Fibroblast of skin of scalp (primary cell): Measurements from ENCODE around the gene BCLAF1.
A peak's percentile ranks its signal among the peaks of the same experiment; 100 is the strongest.
"Not testable (repeated sequence)": the region's sequence is repeated elsewhere in the genome, so short reads cannot be mapped to it uniquely, and the experiment has no call there.

Source experiments
- DNase-seq: peaks from one replicate; pipeline ENCODE4 v3.0.0-alpha.2; 2013

The BCLAF1 gene

DNA sequence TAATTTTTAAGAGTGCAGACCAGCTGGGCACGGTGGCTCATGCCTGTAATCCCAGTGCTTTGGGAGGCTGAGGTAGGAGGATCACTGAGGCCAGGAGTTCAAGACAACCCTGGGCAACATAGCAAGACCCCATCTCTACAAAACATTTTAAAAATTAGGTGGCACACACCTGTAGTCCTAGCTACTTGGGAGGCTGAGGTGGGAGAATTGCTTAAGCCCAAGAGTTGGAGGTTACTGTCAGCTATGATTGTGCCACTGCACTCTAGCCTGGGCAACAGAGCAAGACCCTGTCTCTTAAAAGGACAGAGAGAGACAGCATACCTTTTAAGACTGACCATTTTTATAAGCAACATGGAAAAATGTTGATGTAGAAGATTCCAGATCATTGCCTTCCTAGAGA is 18.8 kb upstream of the BCLAF1 start:
- not testable (repeated sequence) for DNase-seq

GRCh38 chr6:136307351-136307750 is 17.7 kb upstream of the BCLAF1 start:
- no peak for DNase-seq

DNA sequence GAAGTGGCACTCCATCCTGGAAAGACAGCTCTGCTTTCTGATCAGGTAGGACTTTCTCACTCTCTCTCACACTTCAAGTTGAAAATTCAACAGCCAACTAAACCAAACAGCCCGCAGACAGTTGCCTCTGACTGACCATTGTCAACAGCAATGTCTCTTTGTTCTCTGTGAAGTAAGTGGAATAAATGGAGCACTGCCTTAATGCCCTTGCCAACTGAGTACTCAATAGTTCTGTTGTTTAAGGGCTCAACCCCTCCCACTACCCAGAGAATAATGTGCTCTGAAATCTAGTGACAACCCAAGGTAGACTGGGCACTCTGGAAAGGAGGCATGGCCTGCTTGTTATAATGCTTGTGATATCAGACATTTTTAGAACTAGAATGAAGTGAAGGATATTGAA is 16.8 kb upstream of the BCLAF1 start:
- no peak for DNase-seq

- DNase-seq, result no peak
These were observed 14.8 kb upstream of the BCLAF1 start for GRCh38 chr6:136304410-136304809.

DNA sequence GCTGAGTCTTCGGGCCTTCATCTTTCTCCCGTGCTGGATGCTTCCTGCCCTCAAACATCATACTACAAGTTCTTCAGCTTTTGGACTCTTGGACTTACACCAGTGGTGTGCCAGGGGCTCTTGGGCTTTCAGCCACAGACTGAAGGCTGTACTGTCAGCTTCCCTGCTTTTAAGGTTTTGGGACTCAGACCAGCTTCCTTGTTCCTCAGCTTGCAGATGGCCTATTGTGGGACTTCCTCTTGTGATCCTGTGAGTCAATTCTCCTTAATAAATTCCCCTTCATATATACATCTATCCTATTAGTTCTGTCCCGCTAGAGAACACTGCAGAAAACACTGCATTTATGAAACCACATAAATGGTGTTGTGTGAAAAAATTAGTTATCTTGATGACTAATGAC is 13.9 kb upstream of the BCLAF1 start:
- DNase-seq, result no peak

GRCh38 chr6:136294621-136295020 is 5.0 kb upstream of the BCLAF1 start:
- DNase-seq, result no peak

DNA sequence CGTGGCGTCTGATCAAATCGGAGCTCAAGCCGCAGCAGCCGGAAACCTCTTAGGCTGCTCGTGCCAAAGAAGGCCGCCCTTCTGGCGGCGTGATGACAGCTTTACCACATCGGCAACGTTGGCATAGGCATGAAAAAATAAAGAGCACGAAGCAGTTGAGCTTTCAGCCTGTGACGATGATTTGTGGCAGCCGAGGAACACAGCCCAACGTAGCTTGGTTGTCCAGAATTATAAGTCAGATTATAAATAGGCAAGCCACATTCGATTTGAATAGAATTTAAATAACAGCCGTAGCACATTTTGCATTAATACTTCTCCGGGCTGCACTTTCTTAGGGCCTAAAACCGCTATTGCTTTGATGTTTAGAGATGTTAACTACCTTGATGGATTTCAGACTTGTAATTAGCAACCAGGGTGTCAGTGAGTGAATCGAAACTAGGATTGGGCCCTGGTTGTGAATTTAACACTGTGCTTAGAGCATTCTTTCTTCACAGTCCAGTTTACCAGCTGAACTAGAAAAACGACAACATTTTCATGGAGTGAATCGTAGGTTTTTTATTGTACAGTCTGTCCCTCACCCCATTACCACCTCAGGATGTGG is 864 bp upstream of the BCLAF1 start:
- DNase-seq, result peak; percentile 92

- DNase-seq, result peak; percentile 91
These were observed 393 bp downstream of the BCLAF1 start for GRCh38 chr6:136289327-136289578.

DNA sequence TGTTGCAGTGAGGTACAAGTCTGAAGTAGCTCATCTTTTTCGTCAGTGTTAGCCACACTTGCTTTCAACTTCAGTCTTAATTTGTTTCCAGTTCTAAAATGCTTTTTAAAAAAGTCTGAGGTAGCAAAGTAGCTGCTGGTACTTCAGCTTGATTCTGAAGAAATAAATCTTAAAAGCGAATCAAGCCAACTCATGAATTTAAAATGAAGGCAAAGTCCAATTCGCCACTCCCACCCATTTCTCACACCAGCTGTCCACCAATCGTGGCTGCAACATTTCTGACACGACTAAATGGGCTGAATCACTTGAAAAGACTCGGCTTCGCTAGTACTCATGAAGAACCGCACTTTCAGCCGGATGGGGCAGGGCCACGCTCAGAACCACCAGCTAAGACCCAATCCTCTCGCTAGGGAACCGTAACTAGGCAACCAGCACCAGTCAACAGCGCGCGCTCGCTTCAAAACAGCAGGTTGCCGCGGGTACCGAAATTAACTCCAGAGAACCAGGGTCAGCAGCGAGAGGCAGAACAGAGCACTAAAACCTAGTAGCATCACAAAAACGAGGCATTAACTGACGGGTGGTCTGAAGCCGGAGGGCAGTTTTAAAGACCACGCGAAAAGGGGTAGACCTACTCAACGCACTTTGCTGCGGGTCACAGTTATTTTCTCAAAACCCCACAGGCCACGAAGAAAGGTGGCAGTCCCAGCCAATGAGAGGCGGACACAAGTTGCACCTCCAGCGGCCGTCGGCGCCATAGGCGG is 900 bp downstream of the BCLAF1 start:
- peak; percentile 89 for DNase-seq

DNA sequence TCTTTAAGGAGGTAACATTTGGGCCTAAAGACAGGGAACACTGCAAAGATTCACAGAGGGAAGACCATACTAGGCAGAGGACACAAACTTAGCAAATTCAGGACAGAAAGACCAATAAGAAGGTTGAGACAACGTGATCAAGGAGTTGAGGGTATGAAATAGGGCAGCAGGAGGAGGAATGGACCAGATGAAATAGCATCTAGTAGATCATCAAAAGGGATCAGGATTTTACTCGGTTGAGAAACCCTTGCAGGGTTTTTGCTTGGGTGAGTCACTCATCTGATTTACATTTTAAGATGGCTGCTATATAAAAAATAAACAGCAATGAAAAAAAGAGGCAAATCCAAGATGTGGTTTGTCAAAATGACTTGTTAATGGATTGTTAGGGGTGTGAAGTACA is 4.7 kb downstream of the BCLAF1 start:
- peak; percentile 27 for DNase-seq

DNA sequence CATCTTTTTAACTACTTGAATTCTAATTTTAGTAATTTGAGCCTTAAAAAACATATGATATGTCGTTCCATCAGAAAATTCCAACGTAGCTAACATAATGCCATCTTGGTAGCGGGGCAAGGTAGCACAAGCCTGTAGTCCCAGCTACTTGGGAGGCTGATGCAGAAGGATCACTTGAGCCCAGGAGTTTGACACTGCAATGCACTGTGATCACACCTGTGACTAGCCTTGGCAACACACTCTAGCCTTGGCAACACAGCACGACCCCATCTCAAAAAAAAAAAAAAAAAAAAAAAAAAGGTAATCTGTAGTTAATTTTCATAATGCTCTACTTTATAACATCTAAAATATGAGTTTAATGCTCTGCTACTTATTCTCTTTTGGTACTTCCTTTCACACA is 6.7 kb downstream of the BCLAF1 start:
- no peak for DNase-seq

GRCh38 chr6:136280032-136280609 is 9.5 kb downstream of the BCLAF1 start:
- DNase-seq, result no peak

GRCh38 chr6:136274062-136274461 is 15.6 kb downstream of the BCLAF1 start:
- DNase-seq, result no peak

DNA sequence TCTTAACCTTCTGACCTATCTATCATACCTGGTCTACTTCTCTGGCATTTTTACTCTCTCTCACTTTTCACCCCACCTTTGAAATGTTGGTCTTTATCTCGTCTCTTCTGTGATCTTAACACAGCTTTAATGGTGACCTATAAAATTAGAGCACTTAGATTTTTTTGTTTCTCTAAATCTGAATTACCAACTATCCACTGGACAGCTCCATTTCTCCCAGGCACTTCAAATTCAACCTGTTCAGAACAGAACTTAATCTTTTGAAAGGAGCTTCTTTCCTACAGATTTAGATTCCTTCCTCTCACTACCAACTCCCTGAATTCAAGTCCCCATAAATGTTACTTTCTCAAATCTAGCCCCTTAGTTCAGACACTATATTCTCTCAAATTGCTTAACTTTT is 24.5 kb downstream of the BCLAF1 start:
- no peak for DNase-seq

DNA sequence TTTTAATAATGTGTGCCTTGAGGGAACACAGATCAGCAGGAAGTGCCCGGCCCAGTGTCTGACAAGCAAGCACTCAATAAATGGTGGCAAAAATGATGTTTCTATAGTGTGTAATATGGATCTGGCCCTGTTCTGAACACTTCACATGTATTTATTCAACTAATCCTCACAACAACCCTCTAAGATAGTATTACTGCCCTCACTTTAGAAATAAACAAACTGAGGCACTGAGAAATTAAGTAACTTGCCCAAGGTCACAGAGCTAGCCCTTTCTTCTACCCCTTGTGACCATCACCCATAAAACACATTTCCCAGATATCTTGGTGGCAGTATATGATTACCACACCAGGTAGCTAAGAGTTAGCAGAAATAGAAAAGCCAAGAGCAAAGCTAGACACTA is 26.7 kb downstream of the BCLAF1 start:
- DNase-seq, result no peak

GRCh38 chr6:136254851-136255466 is 34.7 kb downstream of the BCLAF1 start:
- DNase-seq, result no peak

DNA sequence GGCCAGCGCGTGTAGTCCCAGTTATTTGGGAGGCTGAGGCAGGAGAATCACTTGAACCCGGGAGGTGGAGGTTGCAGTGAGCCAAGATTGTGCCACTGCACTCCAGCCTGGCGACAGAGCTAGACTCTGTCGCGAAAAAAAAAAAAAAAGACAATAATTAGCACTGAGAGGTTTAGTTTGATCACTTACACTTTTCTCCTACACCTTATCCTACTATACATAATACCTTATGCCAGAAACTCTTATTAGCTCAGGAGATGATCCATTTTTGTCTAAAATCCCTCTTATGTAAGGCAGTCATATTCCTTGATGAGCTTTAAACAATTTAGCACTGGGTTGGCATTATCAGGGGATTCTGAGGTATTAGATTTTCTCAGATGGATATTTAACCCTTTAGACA is 35.9 kb downstream of the BCLAF1 start:
- no peak for DNase-seq

DNA sequence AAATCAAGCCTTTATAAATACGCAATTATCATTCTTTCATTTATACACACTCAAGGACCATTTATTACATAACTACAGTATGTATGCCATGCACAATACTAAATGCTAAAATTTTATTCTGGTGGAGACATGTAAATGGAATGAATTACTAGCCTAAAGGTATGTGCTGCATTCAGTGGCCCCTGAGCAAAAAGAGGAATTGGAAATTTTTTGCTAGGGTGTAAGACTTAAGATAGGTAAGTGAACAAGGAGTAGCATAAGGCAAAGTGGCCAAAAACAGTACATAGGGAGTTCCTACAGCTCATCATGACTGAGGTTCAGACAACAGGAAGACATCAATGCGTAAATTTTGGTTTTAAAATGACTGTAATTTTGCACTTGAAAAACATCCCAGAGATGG is 37.2 kb downstream of the BCLAF1 start:
- DNase-seq, result no peak

DNA sequence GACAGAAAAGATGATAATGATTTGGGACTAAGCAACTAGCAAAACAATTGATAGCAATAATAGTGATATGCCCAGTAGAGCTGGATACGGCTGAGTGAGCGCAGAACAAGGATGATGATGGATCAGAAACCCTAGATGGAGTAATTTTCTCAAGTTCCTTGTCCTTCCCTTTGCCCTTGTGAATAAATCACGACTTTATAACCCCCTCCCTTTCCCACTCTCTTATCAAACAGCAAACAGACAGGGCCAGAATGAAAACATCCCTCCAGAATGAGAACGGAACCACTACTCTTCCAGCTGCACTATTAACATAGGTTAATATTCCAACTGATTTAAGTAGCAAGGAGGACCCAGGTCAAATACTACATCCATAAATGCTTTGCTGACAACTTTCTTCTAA is 38.3 kb downstream of the BCLAF1 start:
- DNase-seq, result no peak

GRCh38 chr6:136250686-136251008 is 39.0 kb downstream of the BCLAF1 start:
- DNase-seq, result no peak

- peak; percentile 99 for DNase-seq
These were observed 39.6 kb downstream of the BCLAF1 start, which contains the start of gene MTFR2 for GRCh38 chr6:136249811-136250685. TSS of gene MTFR2 (minus strand) at chr6:136250311. CDS start at chr6:136249099, 1,212 bp downstream.

- DNase-seq, result no peak
These were observed 40.3 kb downstream of the BCLAF1 start for GRCh38 chr6:136249336-136249735.

GRCh38 chr6:136244061-136244616 is 45.5 kb downstream of the BCLAF1 start:
- DNase-seq, result no peak
